Upper lobe of left lung (tissue), 6 donors: ENCODE measurements around the gene ARID5B. TPM values are rescaled to one million over a fixed set of nuclear protein-coding genes. Genes with fewer than 3 reads are reported as not detected.
A peak's percentile ranks its signal among the peaks of the same experiment; 100 is the strongest.

Experiments
- ATAC-seq, 2 donors: fragments of 200-7000 bp; cut with Tn5 transposase; one replicate each; pipeline ENCODE4 v1.9.1; 2022; ENCODE audit warnings: mild to moderate bottlenecking in 2 of 2, moderate library complexity in 2 of 2; ENCODE audit not compliant: low FRiP score in 2 of 2
- DNase-seq, 2 donors: peaks; one replicate each; pipeline ENCODE4 v3.0.0-alpha.2; 2019 to 2020
- H3K27ac ChIP-seq, 4 donors: fragments of 200-600 bp; sonication (generic); one replicate each; pipeline ENCODE4 v1.5.1; 2016 to 2019
- H3K27me3 ChIP-seq, 4 donors: fragments of 200-600 bp; sonication (generic); one replicate each; pipeline ENCODE4 v1.5.1; 2017 to 2019
- H3K36me3 ChIP-seq, 4 donors: fragments of 200-600 bp; sonication (generic); one replicate each; pipeline ENCODE4 v1.5.1; 2016 to 2019
- H3K4me1 ChIP-seq, 4 donors: fragments of 200-600 bp; sonication (generic); one replicate each; pipeline ENCODE4 v1.5.1; 2018 to 2019
- H3K4me3 ChIP-seq, 4 donors: fragments of 200-600 bp; sonication (generic); one replicate each; pipeline ENCODE4 v1.5.1; 2017 to 2019; ENCODE audit warnings: mild to moderate bottlenecking in 2 of 4, moderate library complexity in 1 of 4
- H3K9me3 ChIP-seq, 4 donors: fragments of 200-600 bp; sonication (generic); one replicate each; pipeline ENCODE4 v1.5.1; 2018 to 2019
- CTCF ChIP-seq, 6 experiments: fragments of 450-650 bp in 4 of 6; fragments of 200-600 bp in 2 of 6; sonication (generic) in 2 of 6; IDR thresholded peaks; one replicate each; pipeline ENCODE4 v1.5.1; 2016 to 2019; ENCODE audit warnings: antibody characterized with exemption in 6 of 6
- EP300 ChIP-seq, 4 donors: sonication (generic); formaldehyde crosslinking; IDR thresholded peaks; one replicate each; pipeline ENCODE4 v1.5.1; 2017; ENCODE audit warnings: antibody characterized with exemption in 4 of 4, control low read depth in 2 of 4
- POLR2A ChIP-seq, 4 donors: fragments of 450-650 bp; IDR thresholded peaks; one replicate each; pipeline ENCODE4 v1.5.1; 2016 to 2017; ENCODE audit warnings: antibody characterized with exemption in 4 of 4, mild to moderate bottlenecking in 2 of 4
- POLR2AphosphoS5 ChIP-seq, 2 donors: sonication (generic); formaldehyde crosslinking; IDR thresholded peaks; one replicate each; pipeline ENCODE4 v1.5.1; 2017; ENCODE audit warnings: antibody characterized with exemption in 2 of 2
- WGBS, 2 donors: methylation state at CpG; one replicate each; pipeline ENCODE4 v1.1.5; 2017 to 2018; 5-methylcytosine and 5-hydroxymethylcytosine counted together
- total RNA-seq, 6 donors: library from RNA; depleted of rRNA in 4 of 6; stranded (reverse); fragments of >200 nt in 4 of 6; gene quantifications; one replicate each; pipeline versions ENCODE4 v1.1.0 to v1.2.1, GENCODE V29; 2016 to 2021
- donor health status: DM: no; HTN: no; CAD: no; lungs with moderate emphysema.
- donor health status: DM: no; HTN: yes; CAD: no; lungs with severe emphysema.

Gene ARID5B
- total RNA-seq, 6 donors from 2014 or later = 20.2 to 51.3 (median 28.4) TPM

- Histone ChIP-seq H3K36me3 (no peaks in the 10 kb centered on the region), H3K4me3 (no peak overlapping the region), H3K27ac (peak overlapping the region; percentile 57 to 82 (median 72)), H3K27me3 (no peaks in the 10 kb centered on the region), H3K9me3 (no peaks in the 10 kb centered on the region), H3K4me1 (peaks cover 30 to 42% (median 39%) of the 10 kb centered on the region in 4 donors)
- DNase-seq (no peak), ATAC-seq (peak in 1 of 2 donors; percentile 80)
- TF ChIP-seq POLR2A (IDR thresholded peaks at IDR 0.05) (no peak), EP300 (IDR thresholded peaks at IDR 0.05) (peak in 1 of 4 donors; percentile 10)
- 53 to 55% methylated on average over 10 of the region's 10 CpGs for WGBS, 2 donors
These were observed 115.4 kb downstream of the ARID5B start for GRCh38 chr10:62016623-62017490.

- DNase-seq = no peak
- Histone ChIP-seq H3K4me3 (no peak overlapping the region), H3K9me3 (no peaks in the 10 kb centered on the region), H3K27ac (peak overlapping the region in 3 of 4 donors; percentile 57 to 82 (median 77)), H3K4me1 (peaks cover 30 to 42% (median 38%) of the 10 kb centered on the region in 4 donors), H3K36me3 (no peaks in the 10 kb centered on the region), H3K27me3 (no peaks in the 10 kb centered on the region)
- no peak for ATAC-seq
- TF ChIP-seq POLR2AphosphoS5 (IDR thresholded peaks at IDR 0.05) (no peak), EP300 (IDR thresholded peaks at IDR 0.05) (no peak)
These were observed 116.0 kb downstream of the ARID5B start for GRCh38 chr10:62017491-62017870.

- peak overlapping the region in 1 of 4 donors; percentile 17 for H3K27ac ChIP-seq
- H3K4me3 ChIP-seq = no peak overlapping the region
- no peaks in the 10 kb centered on the region for H3K27me3 ChIP-seq
- H3K9me3 ChIP-seq = no peaks in the 10 kb centered on the region
- no peak for DNase-seq
- TF ChIP-seq EP300 (IDR thresholded peaks at IDR 0.05) (no peak), POLR2A (IDR thresholded peaks at IDR 0.05) (no peak), POLR2AphosphoS5 (IDR thresholded peaks at IDR 0.05) (no peak), CTCF (IDR thresholded peaks at IDR 0.05) (no peak)
- H3K36me3 ChIP-seq = no peaks in the 10 kb centered on the region
- peaks cover 30 to 42% (median 38%) of the 10 kb centered on the region in 4 donors for H3K4me1 ChIP-seq
- ATAC-seq = no peak
- 74 to 75% methylated on average over 9 of the region's 9 CpGs for WGBS, 2 donors
These were observed 116.8 kb downstream of the ARID5B start for GRCh38 chr10:62018131-62018911.

DNA sequence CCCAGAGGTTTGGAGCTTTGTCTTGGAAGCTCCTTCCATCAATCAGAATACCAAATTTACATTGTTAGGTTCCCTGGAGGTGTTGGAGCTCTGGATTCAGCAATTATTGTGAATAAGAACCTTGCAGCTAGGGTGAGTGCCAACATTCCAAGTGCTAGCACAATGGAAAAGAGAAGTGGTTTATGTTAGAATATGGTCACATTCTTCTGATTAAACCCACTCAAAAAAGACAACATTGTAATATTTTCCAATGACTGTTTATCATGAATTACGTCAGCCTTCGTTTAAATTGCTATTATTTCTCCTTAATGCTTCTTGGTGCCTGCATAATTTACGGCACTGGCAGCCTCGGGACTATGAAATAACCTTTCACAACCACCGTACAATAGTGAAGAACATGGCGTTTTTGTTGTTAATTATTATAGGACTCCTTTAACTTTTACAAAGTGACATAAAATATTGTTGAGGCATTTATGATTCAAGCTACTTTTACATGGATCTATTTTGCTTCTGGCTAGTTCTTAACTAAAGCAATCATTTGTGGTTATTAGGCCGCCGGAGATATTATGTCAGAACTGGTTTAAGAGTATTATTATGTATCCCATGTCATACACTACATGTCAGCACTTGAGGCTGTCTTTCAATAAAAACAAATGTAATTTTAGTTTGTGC, 117.7 kb downstream of the ARID5B start:
- H3K27ac ChIP-seq = peak overlapping the region in 2 of 4 donors; percentile 25 to 44
- no peaks in the 10 kb centered on the region for H3K9me3 ChIP-seq
- H3K36me3 ChIP-seq = no peaks in the 10 kb centered on the region
- 69 to 72% methylated on average over 8 of the region's 8 CpGs for WGBS, 2 donors
- DNase-seq = no peak
- peak in 1 of 2 donors; percentile 36 for ATAC-seq
- no peaks in the 10 kb centered on the region for H3K27me3 ChIP-seq
- TF ChIP-seq POLR2A (IDR thresholded peaks at IDR 0.05) = no peak
- TF ChIP-seq EP300 (IDR thresholded peaks at IDR 0.05) = peak in 1 of 4 donors; percentile 40
- peaks cover 30 to 42% (median 38%) of the 10 kb centered on the region in 4 donors for H3K4me1 ChIP-seq
- H3K4me3 ChIP-seq = no peak overlapping the region

DNA sequence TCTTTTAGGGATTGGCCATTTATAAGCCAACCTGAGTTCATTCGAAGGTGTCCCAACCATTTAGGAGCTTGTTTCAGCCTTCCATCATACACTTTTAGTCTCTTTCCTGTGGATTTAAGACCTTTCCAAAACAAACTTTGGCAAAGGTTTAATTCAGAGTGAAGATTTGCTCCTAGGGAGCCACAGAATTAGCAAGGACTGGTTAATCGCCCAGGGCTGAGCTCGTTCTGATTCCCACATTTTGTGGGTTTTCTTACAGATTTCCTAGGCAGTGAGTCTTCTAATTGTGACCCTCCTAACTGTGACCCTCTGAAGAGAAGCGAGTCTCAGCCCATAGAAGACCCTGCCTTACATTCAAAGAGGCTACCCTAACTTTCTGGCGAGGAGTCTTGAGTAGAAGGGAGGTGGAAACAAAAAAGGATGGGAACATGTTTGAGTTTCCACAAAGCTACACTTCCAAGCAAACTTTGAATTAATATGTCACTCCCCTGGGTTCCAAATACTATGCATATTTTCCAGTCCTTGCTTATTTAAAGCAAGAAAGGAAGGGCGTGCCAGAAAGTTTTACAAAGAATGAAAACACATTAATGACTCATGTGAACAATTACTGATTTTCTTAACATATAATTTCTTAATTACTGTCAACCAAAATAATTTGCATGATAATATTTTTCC, 118.3 kb downstream of the ARID5B start:
- WGBS, 2 donors = 67 to 80% methylated on average over 6 of the region's 6 CpGs
- H3K9me3 ChIP-seq = no peaks in the 10 kb centered on the region
- H3K36me3 ChIP-seq = no peaks in the 10 kb centered on the region
- no peak overlapping the region for H3K4me3 ChIP-seq
- H3K27me3 ChIP-seq = no peaks in the 10 kb centered on the region
- H3K27ac ChIP-seq = peak overlapping the region in 2 of 4 donors; percentile 25 to 44
- TF ChIP-seq POLR2A (IDR thresholded peaks at IDR 0.05) = no peak
- TF ChIP-seq EP300 (IDR thresholded peaks at IDR 0.05) = no peak
- ATAC-seq = no peak
- H3K4me1 ChIP-seq = peaks cover 30 to 42% (median 38%) of the 10 kb centered on the region in 4 donors
- DNase-seq = no peak

- DNase-seq (no peak), ATAC-seq (no peak)
- no peak overlapping the region for H3K4me3 ChIP-seq
- TF ChIP-seq POLR2AphosphoS5 (IDR thresholded peaks at IDR 0.05) = no peak
- TF ChIP-seq POLR2A (IDR thresholded peaks at IDR 0.05) = no peak
- no peak overlapping the region for H3K27ac ChIP-seq
- H3K4me1 ChIP-seq = peaks cover 30 to 38% (median 37%) of the 10 kb centered on the region in 4 donors
- 83 to 94% methylated on average over 2 of the region's 2 CpGs for WGBS, 2 donors
- no peaks in the 10 kb centered on the region for H3K27me3 ChIP-seq
- no peaks in the 10 kb centered on the region for H3K36me3 ChIP-seq
- H3K9me3 ChIP-seq = no peaks in the 10 kb centered on the region
These were observed 119.7 kb downstream of the ARID5B start for GRCh38 chr10:62021128-62021665.
